ENCODE data around the gene GABRA4. TPM values are rescaled to one million over a fixed set of nuclear protein-coding genes. Genes with fewer than 3 reads are reported as not detected.

The GABRA4 gene
- total and polyA plus RNA-seq, 2 experiments from 2014 or later: 1.5 to 1.9 TPM

- TF ChIP-seq CREB1 (CRISPR knock-in tag; IDR thresholded peaks at IDR 0.05; ENCODE audit: low read depth) (no peak), EZH2 (IDR thresholded peaks at IDR 0.05; ENCODE audit: low read depth, unreplicated experiment) (no peak), EZH2phosphoT487 (IDR thresholded peaks at IDR 0.05; ENCODE audit: unreplicated experiment) (no peak), JUNB (IDR thresholded peaks at IDR 0.05; ENCODE audit: unreplicated experiment) (no peak), ETS1 (IDR thresholded peaks at IDR 0.05) (no peak), STAT1 (IDR thresholded peaks at IDR 0.05; ENCODE audit: unreplicated experiment) (no peak), ZNF462 (CRISPR knock-in tag; IDR thresholded peaks at IDR 0.05) (no peak)
Observed at GRCh38 chr4:46933686-46934085, 59.7 kb downstream of the GABRA4 start (continued).

GRCh38 chr4:46931981-46932380 is 61.4 kb downstream of the GABRA4 start:
- no peaks in the 10 kb centered on the region for H3K9me3 Mint-ChIP-seq
- TF ChIP-seq ZNF462 (CRISPR knock-in tag; IDR thresholded peaks at IDR 0.05) (no peak), EZH2 (IDR thresholded peaks at IDR 0.05; ENCODE audit: low read depth, unreplicated experiment) (no peak), JUNB (IDR thresholded peaks at IDR 0.05; ENCODE audit: unreplicated experiment) (no peak), NANOG (IDR thresholded peaks at IDR 0.05; ENCODE audit: borderline replicate concordance) (no peak), STAT1 (IDR thresholded peaks at IDR 0.05; ENCODE audit: unreplicated experiment) (no peak), CREB1 (CRISPR knock-in tag; IDR thresholded peaks at IDR 0.05; ENCODE audit: low read depth) (no peak)

More at GRCh38 chr4:46931981-46932380, 61.4 kb downstream of the GABRA4 start:
- Histone ChIP-seq H3K9me2 (ENCODE audit: insufficient read depth) (no peaks in the 10 kb centered on the region), H3K4me3 (no peak overlapping the region), H3K4me1 (ENCODE audit: insufficient read depth) (no peaks in the 10 kb centered on the region), H3K36me3 (ENCODE audit: insufficient read depth) (no peaks in the 10 kb centered on the region), H3K27ac (ENCODE audit: low read depth) (no peak overlapping the region), H4K20me1 (replicated peaks; ENCODE audit: insufficient read depth) (no peaks in the 10 kb centered on the region), H3F3A (replicated peaks; ENCODE audit: low read depth) (no peaks in the 10 kb centered on the region), H2AFZ (no peak overlapping the region), H3K27me3 (ENCODE audit: insufficient read depth) (no peaks in the 10 kb centered on the region), H3K4me2 (no peak overlapping the region), H3K79me2 (replicated peaks; ENCODE audit: insufficient read depth) (no peaks in the 10 kb centered on the region)
- H3K36me3 Mint-ChIP-seq (ENCODE audit: low read depth): no peaks in the 10 kb centered on the region
- H3K4me3 Mint-ChIP-seq: no peak overlapping the region
- ATAC-seq: peak; percentile 90
- H3K4me1 Mint-ChIP-seq: no peaks in the 10 kb centered on the region
- peak; percentile 75 for DNase-seq (ENCODE audit: low spot score)
- H3K27ac Mint-ChIP-seq: no peak overlapping the region
- no peaks in the 10 kb centered on the region for H3K27me3 Mint-ChIP-seq (ENCODE audit: insufficient read depth, low read depth, poor library complexity)
